ENCODE results near the gene CYP26C1.
A peak's percentile ranks its signal among the peaks of the same experiment; 100 is the strongest.
"Not testable (repeated sequence)": the region's sequence is repeated elsewhere in the genome, so short reads cannot be mapped to it uniquely, and the experiment has no call there.

The CYP26C1 gene

DNA sequence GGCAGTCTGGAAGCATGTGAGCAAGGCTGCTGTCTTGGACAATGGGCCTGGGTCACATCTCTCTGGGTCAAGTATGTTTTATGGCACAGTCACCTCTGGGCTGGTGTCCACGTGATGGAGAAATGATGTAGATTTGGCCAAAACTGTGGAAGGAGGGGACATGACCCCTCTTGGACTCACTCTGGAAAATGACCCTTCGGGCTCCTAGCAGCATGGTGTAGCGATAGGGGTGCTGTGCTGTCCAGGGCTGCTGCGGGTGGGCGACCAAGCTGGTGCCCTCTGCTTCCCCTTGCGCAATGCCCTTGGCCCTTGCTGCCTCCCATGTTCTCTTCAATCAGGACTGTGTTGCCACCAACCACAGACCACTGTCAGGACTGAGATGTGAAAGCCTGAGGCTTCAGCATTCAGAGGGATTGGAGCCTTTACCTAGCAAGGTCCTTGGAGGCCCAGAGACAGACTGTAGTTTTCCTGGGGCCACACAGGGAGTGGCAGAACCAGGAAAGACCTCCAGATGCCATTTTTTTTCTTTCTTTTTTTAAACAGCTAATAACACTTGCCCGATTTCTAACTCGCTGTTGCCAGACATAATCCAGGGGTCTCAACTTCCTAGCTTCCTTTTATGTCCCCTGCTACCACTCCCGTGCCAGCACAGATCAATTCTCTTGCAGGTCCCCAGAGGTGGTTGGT is 19.2 kb downstream of the CYP26C1 start:
- no peak for DNase-seq

DNA sequence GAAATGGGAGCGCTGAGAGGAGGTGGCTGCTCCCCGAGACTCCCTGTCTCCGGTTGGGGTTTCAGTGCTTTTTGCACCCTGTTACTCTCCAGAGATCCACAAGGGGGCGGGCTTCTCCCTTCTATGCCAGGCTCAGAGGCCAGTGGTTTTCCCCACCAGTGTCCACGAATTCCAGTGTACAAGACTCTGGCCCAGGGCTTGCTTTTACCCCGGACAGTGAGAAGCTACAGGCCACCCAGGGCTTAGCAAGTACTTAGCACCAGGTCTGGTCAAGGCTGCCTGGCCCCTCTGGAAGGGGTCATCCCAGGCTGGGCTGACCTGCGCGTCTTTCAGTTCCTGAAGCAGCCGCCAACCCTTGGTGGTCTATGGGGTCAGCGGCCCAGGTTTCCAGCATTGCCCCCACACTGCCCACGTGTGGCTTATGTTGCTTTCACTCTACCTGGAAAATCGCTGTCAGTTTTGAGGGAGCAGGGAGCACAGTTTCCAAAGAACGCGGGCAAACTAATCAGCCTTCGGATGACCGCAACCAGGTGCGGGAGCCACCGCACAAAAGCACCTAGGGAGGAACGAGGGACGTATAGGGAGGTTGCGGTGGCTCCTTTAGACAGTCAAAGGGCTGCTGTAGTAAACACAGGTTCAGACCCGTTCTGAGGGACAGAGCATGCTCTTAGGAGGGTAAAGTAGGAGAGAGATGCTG is 19.9 kb downstream of the CYP26C1 start:
- no peak for DNase-seq

DNA sequence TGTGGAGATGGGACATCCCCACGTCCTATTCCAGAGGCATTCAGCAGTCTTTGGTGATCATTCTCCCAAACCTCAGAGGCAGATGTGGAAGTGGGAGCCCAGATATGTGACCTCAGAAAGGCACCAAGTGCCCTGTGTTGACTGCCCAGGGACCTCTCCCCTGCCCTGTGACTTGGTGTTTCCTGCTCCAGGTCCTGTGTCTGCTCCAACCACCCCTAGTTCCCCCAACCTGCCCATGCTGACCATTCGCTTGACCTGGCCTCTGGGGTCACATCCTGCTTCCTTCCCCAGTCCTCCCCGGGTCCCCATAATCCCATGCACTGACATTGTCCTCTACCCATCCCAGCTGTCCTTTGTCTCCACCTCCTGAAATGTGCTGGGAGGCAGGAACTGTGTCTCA is 20.7 kb downstream of the CYP26C1 start:
- no peak for DNase-seq

- no peak for DNase-seq
These were observed 21.2 kb downstream of the CYP26C1 start for GRCh38 chr10:93081834-93082233.

DNA sequence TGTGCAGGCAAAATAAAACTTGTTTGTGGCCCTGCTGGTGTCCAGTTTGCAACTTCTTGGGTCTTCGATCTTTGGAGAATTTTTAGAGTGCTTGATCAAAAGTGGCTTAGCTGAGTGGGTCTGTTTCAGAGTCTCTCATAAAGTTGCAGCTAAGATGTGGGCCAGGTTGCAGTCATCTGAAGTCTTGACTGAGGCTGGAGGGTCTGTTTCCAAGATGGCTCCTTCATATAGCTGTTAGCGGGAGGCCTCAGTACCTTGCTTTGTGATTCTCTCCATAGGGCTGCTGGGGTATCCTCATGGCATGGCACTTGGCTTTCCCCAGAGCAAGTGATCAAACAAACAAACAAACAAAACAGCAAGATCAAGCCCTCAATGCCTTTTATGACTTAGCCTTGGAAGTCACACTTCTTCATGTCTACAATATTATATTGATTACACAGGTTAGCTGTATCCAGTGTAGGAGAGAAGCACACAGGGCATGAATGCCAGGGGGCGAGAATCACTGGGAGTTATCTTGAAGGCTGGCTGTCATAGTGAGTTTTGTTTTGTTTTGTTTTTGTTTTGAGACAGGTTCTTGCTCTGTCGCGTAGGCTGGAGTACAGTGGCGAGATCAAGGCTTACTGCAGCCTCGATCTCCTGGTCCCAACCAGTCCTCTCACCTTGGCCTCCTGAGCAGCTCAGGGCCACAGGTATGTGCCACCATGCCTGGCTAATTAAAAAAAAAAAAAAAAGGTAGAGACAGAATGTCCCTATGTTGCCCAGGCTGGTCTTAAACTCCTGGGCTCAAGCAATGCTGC is 23.3 kb downstream of the CYP26C1 start:
- DNase-seq: no peak

- DNase-seq: no peak
These were observed 24.8 kb downstream of the CYP26C1 start for GRCh38 chr10:93085272-93085859.

- DNase-seq: no peak
These were observed 25.7 kb downstream of the CYP26C1 start for GRCh38 chr10:93086289-93086688.

- DNase-seq: no peak
These were observed 27.2 kb downstream of the CYP26C1 start for GRCh38 chr10:93087846-93088245.

GRCh38 chr10:93088466-93088865 is 27.9 kb downstream of the CYP26C1 start:
- DNase-seq: no peak

DNA sequence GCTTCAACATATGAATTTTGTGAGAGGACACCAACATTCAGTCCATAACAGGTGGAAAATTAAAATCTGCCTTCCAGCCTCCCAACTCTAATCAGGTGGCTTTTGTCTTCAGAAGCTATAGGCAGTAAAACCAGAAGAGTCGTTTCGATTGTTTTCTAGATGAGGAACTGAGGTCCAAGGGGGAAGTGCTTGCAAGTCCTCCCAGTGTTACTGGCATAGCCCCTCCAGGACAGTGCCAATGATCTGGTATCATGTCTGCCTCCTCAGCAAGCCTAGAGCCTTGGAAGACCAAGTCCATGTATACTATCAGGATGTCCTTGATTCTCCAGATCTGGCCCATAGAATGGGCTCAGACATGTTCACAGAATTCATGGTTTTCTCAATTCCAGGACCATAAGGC is 30.0 kb downstream of the CYP26C1 start:
- no peak for DNase-seq

DNA sequence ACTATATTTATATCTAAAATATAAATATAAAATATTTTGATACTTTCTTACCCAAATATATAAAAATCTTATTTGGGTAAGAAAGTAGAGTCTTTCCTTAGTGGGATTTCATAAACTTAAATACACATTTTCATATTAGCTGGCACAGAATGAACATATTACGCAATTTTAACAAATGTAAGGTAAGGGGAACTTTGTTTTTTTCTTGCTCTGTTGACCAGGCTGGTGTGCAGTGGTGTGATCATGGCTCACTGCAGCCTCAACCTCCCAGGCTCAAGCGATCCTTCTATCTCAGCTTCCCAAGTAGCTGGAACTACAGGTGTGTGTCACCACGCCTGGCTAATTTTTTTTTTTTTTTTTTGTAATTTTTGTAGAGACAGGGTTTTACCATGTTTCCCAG is 31.4 kb downstream of the CYP26C1 start:
- DNase-seq: no peak

DNA sequence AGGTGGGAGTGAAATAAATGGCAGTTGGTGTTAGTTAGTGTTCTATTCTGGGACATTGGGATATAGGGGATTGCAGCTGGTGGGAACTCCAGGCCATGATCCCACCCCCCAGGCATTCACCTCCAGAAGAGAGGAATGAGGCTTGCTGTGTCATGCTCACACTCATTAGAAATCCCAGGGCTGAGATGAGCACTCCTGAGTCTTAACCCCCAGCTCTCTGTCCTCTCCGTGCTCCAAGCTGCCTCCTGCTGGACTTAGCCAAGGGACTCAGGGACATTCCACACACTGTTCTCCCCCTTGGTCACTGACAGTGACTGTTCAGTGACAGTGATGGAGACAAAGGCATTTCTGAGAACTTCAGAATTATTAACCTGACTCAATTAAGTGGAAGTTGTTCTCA is 34.6 kb downstream of the CYP26C1 start:
- no peak for DNase-seq

DNA sequence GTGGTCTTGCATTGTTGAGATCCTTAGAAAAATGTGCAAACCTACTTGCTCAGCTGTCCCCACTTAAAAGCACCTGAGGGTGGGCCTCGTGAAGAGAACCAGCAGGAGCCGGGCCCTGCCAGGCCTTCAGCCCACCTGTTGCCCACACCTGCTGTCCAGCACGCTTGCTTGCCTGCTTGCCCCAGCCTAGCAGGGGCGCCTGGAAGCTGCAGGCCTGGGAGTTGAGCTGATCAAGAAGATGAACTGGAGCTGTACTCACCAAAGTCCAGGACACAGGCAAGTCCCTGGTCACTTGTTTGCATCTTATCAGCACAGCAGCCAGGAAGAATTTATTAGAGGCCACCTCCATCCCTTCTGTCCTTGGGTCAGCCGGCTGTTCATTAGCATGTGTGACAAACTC is 36.3 kb downstream of the CYP26C1 start:
- DNase-seq: no peak

GRCh38 chr10:93097386-93097785 is 36.8 kb downstream of the CYP26C1 start:
- no peak for DNase-seq

DNA sequence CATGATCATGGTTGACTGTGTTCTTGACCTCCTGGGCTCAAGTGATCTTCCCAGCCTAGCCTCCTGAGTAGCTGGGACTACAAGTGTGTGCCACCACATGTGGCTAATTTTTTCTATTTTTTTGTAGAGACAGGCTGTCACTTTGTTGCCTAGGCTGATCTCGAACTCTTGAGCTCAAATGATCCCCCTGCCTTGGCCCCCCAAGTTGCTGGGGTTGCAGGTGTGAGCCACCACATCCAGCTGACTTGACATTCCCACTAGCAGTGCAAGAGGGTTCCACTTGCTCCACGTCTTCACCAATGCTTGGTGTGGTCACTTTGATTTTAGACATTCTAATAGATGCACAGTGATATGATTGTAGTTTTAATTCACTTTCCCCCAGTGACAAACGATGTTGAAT is 38.2 kb downstream of the CYP26C1 start:
- DNase-seq: no peak

DNA sequence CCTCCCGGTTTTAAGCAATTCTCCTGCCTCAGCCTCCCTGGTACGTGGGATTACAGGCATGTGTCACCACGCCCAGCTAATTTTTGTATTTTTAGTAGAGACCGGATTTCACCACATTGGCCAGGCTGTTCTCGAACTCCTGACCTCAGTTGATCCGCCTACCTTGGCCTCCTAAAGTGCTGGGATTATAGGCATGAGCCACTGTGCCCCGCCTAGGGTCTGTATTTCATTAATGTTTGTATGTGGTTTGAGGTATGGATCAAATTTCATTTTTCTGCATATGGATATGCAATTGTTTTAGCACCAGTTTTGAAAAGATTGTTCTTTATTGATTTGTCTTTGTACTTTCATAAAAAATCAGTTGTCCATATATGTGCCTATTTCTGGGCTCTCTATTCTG is 39.1 kb downstream of the CYP26C1 start:
- no peak for DNase-seq

DNA sequence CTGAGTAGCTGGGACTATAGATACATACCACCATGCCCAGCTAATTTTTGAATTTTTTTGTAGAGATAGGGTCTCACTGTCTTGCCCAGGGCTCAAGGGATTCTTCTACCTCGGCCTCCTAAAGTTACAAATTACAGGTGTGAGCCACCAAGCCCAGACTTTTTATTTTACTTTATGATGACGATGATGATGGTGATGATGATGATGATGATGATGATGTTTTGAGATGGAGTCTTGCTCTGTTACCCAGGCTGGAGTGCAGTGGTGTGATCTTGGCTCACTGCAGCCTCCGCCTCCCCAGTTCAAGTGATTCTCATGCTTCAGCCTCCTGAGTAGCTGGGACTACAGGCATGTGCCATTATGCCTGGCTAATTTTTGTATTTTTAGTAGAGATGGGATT is 40.5 kb downstream of the CYP26C1 start:
- not testable (repeated sequence) for DNase-seq

- DNase-seq: no peak
These were observed 43.4 kb downstream of the CYP26C1 start for GRCh38 chr10:93103953-93104352.

- no peak for DNase-seq
These were observed 46.1 kb downstream of the CYP26C1 start for GRCh38 chr10:93106631-93107072.

- DNase-seq: no peak
These were observed 50.0 kb downstream of the CYP26C1 start for GRCh38 chr10:93110472-93111146.

- DNase-seq: no peak
These were observed 52.4 kb downstream of the CYP26C1 start for GRCh38 chr10:93113042-93113441.

- DNase-seq: peak; percentile 2
These were observed 55.2 kb downstream of the CYP26C1 start for GRCh38 chr10:93115661-93116383.
